Left renal pelvis (tissue), 4 donors: ENCODE results near the gene CDH15. TPM values are rescaled to one million over a fixed set of nuclear protein-coding genes. Genes with fewer than 3 reads are reported as not detected.
"Not testable (repeated sequence)": the region's sequence is repeated elsewhere in the genome, so short reads cannot be mapped to it uniquely, and the experiment has no call there.

Experiments used
- DNase-seq, 4 donors: peaks; one replicate each; pipeline ENCODE4 v3.0.0-alpha.2; 2013; ENCODE audit warnings: low read depth in 4 of 4, low spot score in 3 of 4
- polyA plus RNA-seq, 4 donors: library from polyadenylated mRNA; unstranded; fragments of 120-200 nt; gene quantifications; one replicate each; pipeline ENCODE4 v1.2.1, GENCODE V29; 2013; ENCODE audit not compliant: insufficient read length in 4 of 4

The CDH15 gene
- polyA plus RNA-seq, 4 donors, result 1.5 to 3.5 (median 2.2) TPM

DNA sequence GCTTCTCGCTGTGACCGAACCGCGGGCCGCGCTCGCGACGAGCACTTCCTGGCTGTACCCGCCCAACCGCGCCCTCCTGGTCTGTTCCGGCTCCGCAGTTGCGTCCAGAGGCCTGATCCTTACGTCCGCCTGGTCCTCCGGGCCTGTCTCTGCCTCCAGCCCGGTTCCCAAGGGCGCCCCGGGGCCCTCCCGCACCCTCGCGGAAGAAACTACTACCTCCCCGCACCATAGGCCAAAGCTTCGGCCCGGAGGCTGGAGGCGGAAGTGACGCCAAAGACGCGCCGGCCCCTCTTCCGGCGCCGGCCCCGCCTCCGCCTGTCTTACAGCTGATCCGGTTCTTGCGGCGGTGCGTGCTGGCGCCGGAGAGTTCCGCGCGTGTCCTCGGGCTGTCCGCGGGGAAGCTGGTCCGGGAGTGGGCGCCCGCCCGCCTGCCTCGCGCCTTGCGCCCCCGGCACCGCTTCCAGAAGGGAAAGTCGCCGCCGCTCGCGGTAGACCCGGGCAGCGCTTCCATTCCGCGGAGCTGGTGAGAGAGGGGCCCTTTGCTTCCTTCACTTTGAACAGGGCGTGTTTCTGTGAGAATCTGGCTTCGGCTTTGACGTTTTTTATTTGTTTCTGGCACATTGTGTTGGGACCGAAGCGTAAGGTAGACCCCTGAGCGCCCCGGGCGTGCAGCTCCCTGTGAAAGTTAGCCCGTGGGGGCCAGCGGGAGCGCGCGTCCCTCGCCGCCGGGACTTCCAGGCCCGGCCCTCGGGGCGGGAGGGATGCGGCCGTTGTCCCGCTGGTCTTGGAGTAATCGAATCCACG, 46.0 kb downstream of the CDH15 start, which contains the start of gene ZNF778:
TSS of gene ZNF778 (plus strand) at position 316 of the 804 bp plus-strand sequence. CDS start 3,425 bp downstream, outside the sequence.
- DNase-seq, result peak; percentile 62 to 73 (median 72)

DNA sequence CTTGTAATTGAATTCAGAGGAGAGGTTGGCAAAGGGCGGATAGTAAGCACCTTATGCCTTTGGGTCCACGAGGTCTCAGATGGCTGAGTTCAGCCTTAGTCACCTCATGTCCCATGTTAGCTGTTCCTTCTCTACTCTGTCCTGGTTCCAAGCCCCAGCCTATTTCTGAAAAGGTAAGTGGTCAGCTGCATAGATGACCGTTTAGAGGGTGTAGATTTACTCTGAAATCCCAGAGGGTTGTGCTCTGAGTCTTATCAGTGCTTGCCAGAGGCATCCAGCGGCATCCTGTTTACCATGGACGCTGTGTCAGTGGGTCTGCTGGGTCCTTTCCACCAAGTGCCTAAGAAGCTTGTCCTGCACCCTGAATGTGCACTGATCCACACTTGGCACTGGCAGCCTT, 47.8 kb downstream of the CDH15 start:
- no peak for DNase-seq

DNA sequence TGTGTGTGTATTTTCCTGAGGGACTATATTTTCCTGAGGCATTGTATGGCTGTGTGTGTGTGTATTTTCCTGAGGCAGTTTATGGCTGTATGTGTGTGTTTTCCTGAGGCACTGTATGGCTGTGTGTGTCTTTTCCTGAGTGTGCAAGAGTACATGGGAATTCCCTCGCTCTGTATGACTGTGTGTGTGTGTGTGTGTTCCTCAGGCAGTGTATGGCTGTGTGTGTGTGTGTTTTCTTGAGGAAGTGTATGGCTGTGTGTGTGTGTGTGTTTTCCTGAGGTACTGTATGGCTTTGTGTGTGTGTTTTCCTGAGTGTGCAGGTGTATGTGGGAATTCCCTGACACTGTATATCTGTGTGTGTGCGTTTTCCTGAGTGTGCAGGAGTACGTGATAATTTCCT, 50.1 kb downstream of the CDH15 start:
- DNase-seq, result no peak

DNA sequence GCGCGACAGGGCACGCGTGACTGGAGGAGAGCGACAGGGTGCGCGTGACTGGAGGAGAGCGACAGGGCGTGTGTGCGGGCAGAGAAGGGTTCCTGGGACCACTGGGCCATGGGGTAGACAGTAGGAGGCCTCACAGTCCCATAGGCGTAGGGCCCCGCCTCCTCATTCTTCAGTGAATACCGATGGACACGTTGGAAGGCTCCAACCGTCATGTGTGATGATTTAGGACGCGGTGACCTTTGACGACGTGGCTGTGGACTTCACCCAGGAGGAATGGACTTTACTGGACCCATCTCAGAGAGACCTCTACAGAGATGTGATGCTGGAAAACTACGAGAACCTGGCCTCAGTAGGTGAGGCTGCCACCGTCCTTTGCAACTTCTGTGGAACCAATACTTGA, 51.4 kb downstream of the CDH15 start:
- DNase-seq, result no peak

DNA sequence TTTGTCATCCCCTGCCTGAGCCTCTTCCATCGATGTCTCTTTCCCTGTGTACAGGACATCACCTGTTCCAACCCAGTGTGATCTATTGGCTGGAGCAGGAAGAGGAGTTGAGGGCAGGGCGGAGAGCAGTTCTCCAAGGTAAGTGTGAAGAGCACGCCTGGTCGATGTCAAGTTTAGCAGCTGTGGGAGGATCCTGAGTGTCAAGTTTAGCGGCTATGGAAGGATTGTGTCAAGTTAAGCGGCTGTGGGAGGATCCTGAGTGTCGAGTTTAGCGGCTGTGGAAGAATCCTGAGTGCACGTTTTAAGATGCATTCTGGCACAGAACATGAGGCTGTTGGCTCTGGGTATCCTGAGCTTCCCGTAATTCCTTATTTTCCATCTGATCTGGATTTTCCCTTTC, 53.1 kb downstream of the CDH15 start:
- no peak for DNase-seq

DNA sequence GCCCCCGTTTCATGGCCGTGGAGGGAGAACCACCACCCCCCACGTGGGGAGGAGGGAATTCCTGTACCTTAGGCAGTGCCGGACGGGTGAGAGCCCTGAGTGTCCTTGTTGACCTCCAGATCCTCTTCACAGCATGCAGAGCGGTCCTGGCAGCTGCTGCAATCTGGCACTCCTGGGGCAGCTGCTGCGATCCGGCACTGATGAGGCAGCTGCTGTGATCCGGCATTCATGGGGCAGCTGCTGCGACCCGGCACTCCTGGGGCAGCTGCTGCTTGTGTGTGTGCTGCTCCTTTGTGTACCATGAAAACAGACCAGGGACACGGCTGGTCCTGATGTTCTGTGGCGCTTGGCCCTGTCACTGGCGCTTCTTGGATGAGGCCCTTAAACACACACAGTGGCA, 58.7 kb downstream of the CDH15 start:
- no peak for DNase-seq

DNA sequence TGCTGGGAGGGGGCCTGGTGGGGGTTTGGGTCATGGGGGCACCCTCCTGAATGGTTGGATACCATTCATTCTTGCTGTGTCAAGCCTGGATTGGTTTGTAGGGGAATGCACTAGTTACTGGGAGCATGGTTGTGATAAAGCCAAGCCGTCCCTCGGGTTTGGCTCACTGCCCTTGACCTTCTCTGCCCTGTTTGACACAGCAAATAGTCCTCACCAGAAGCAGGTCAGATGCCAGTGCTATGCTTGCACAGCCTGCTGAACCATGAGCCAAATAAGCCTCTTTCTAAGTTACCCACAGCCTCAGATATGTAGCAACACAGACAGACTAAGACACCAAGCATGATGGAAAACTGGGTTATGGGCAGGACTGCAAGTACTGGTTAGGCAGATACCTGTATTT, 60.6 kb downstream of the CDH15 start:
- no peak for DNase-seq

DNA sequence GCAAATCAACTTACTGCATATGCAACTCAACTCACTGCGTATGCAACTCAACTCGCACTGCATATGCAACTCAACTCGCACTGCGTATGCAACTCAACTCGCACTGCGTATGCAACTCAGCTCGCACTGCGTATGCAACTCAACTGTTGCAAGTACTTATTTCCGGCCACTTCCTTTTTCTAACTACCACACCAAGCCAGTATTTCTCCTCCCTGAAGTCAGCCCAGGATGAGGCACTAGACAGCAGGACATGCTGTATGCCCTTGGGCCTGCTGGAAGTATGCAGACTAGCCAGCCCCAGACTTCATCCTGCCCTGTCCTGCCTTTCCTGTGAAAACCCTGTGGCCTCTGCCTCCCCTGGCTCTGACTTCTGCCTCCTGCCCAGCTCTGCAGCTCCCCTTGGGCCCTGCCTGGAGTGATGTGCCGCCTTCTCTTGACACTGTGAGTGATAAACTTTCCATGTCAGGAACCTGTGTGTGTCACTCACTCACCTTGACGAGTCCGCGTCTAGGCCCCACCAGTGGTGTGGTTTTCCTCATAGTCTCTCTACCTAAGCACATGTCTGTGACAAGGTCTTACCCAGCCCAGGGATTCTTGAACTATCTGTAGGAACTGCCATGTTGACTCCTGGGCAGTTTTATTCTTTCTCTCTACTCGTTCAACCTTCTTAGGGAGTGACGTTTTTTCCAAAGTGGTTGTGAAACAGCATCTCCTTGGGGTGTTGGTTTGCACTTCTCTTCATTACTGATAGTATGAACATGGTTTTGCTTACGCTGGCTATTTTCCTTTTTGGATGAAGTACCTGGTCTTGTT, 62.3 kb downstream of the CDH15 start:
- no peak for DNase-seq

DNA sequence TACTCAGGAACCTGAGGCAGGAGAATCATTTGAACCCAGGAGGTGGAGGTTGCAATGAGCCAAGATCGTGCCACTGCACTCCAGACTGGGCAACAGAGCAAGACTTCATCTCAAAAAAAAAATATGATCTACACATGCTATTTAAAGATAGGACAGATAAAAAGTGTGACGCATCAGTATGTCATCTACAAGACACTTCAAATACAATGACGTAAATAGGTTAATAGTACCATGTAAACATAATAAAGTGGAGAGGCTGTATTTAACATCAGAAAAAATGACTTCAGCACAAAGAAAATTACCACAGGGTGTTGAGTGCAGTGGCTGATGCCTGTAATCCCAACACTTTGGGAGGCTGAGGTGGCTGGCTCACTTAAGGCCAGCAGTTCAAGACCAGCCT, 66.2 kb downstream of the CDH15 start:
- no peak for DNase-seq

DNA sequence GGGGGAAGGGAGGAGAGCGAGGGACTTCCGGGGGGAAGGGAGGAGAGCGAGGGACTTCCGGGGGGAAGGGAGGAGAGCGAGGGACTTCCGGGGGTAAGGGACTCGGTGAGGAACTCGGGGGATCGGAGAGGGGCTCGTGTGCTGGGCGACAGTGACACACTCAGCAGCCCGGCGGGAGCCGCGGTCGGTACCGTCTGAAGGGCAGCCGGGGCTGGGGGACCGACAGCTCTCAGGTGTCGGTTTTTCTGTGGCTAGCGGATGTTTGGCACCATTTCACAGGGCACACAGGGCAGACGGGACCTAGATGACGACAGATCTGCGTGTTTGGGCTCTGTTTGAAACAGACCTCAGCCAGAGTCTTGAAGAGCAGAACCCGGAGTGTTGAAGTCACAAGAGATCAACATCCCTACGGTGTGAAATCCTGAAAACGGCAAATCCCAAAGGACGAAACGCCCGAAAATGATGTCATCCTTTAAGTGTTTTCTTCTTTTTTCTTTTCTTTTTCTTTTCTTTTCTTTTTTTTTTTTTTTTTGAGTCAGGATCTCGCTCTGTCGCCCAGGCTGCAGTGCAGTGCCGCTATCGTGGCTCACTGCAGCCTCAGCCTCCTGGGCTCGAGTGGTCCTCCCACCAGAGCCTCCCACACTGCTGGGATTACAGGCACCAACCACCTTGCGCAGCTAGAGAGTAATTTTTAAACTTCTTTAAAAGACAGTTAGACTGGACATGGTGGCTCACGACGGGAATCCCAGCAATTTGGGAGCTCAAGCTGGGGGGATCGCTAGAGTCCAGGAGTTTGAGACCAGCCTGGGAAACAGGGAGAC, 69.8 kb downstream of the CDH15 start:
- DNase-seq, result peak in 1 of 4 donors; percentile 73

DNA sequence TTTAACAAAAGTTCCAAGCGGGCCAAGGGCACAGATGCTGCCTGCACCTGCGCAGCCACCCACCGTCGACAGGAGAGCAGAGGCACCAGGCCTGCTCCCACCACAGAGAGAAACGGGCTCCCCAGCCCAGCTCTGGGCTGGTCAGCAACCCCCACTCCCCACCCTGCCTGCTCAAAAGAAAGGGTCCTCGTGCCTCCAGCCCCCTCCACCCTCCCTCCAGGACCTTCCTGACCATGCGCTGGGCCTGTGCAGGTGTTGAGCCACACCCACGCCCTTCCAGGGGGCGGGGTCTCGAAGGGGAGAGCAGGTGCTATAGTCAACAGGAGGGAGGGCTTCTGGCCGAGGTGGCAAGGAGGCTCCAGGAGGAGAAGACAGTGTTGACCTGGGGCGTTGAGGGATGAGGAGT, 71.2 kb downstream of the CDH15 start:
- no peak for DNase-seq

DNA sequence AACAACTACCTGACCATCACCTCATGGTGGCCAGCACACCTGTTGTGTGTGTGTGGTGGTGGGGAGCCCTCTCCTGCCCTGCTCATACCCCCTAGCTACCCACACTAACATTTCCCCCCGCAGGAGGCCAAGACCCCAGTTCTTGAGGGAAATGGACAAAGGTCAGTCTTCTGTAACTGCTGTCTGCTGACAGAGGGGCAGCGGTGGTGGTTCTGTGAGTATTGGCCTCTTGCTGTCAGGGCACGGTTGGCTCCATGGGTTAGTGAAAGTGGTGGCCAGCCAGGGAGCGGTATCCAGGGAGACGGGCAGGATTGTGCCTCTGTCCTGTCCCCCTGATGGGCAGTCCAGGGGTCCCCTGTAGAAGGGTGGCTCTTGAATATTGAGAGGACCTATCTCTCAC, 72.1 kb downstream of the CDH15 start:
- DNase-seq, result no peak

DNA sequence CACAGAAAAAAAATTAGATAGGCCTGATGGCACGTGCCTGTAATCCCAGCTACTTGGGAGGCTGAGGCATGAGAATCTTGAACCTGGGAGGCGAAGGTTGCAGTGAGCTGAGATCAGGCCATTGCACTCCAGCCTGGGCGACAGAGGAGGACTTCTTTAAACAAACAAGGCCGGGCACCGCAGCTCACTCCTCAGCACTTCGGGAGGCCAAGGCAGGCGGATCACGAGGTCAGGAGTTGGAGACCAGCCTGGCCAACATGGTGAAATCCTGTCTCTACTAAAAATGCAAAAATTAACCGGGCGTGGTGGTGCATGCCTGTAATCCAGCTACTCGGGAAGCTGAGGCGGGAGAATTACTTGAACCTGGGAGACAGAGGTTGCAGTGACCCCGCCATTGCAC, 72.7 kb downstream of the CDH15 start:
- DNase-seq, result not testable (repeated sequence)

DNA sequence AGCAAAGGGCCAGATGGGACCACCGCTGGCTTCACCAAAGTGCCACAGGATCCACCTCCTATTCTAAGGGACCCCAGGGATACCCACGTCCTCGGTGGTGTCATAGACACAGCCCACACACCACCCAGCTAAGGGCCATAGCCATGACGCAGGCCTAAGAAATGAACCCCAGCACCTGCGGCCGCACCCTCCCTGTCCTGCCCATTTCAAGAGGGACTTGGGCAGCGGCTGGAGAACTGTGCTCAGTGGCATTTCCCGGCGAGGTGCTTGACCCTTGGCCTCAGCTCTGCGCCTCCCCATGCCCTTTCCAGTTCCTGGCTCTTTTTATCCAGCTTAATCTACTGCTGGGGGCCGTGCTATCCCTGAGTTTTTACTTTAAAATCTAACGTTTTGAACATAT, 73.2 kb downstream of the CDH15 start:
- DNase-seq, result no peak

Other genes with a start within 250 kb of the CDH15 start
- gene CBFA2T3, start 194.5 kb upstream of the CDH15 start, polyA plus RNA-seq, result 1 to 10 TPM; 2.7 to 3.5 (median 3.2) TPM
- 10 to 100 TPM; 19.4 to 39.5 (median 28.8) TPM for gene ACSF3, start 77.9 kb upstream of the CDH15 start, polyA plus RNA-seq
- 1 to 10 TPM in 1 of 4 donors, under 1 TPM in 3; 0.40 to 1.1 (median 0.65) TPM for gene SLC22A31, start 28.8 kb downstream of the CDH15 start, polyA plus RNA-seq
- 1 to 10 TPM; 5.0 to 6.1 (median 5.3) TPM for gene ZNF778, start 46.0 kb downstream of the CDH15 start, polyA plus RNA-seq